A549 (cell line): ENCODE measurements around the gene MORN1. TPM values are rescaled to one million over a fixed set of nuclear protein-coding genes. Genes with fewer than 3 reads are reported as not detected.

Experiments used
- ATAC-seq, 2 experiments: fragments of 200-7000 bp in 1 of 2; fragments of >200 bp in 1 of 2; cut with Nextera tagmentation in 1 of 2; cut with Tn5 transposase in 1 of 2; 3 replicates each; pipeline versions ENCODE4 v1.8.0 to v1.9.1; 2018 to 2020; ENCODE audit warnings: mild to moderate bottlenecking in 1 of 2, moderate library complexity in 1 of 2
- CTCF ChIA-PET: fragments of 300-600 bp; sonication (Branson Sonifier 250); formaldehyde crosslinking; extraction: SDS; loops from one replicate; lab custom pipeline; 2021; ENCODE audit warnings: antibody characterized with exemption, inconsistent platforms; lab: Yijun Ruan, JAX
- POLR2A ChIA-PET: fragments of 350-600 bp; formaldehyde crosslinking; extraction: SDS; loops from one replicate; lab custom pipeline; 2021; ENCODE audit warnings: antibody characterized with exemption, inconsistent platforms; lab: Yijun Ruan, JAX
- DNase-seq, 2 experiments: peaks; one replicate each; pipeline versions ENCODE4 v3.0.0 to v3.0.0-alpha.2; 2011 to 2016; ENCODE audit warnings: low read depth in 1 of 2, low spot score in 1 of 2
- FAIRE-seq: peaks from 2 replicates; lab custom pipeline; 2011; peaks lifted over from hg19 to GRCh38; lab: Jason Lieb, UNC
- H3K27ac ChIP-seq, 2 experiments: fragments of >200 bp; sonication (Bioruptor Twin); formaldehyde crosslinking; 3 replicates each; pipeline ENCODE4 v1.5.1; 2016 to 2017
- H3K4me1 ChIP-seq: fragments of >200 bp; sonication (Bioruptor Twin); formaldehyde crosslinking; 3 replicates; pipeline ENCODE4 v1.6.1; 2016
- H3K4me2 ChIP-seq: fragments of >200 bp; sonication (Bioruptor Twin); formaldehyde crosslinking; 3 replicates; pipeline ENCODE4 v1.6.1; 2016
- H3K4me3 ChIP-seq: fragments of >200 bp; sonication (Bioruptor Twin); formaldehyde crosslinking; 3 replicates; pipeline ENCODE4 v1.5.1; 2016
- H3K9me3 ChIP-seq: fragments of >200 bp; sonication (Bioruptor Twin); formaldehyde crosslinking; 3 replicates; pipeline ENCODE4 v1.6.1; 2016
- ATOH8 ChIP-seq: fragments of 250-450 bp; sonication (Bioruptor Pico); IDR thresholded peaks from 2 replicates; pipeline ENCODE4 v1.5.0; 2020; ENCODE audit warnings: low read depth, mild to moderate bottlenecking, moderate library complexity
- BHLHE40 ChIP-seq: IDR thresholded peaks from 2 replicates; pipeline ENCODE4 v1.6.1; 2012; ENCODE audit warnings: low read depth, low read length, inconsistent platforms
- CEBPB ChIP-seq, 2 experiments: fragments of >200 bp in 1 of 2; sonication (Bioruptor Twin) in 1 of 2; formaldehyde crosslinking in 1 of 2; IDR thresholded peaks; 2 replicates each; pipeline ENCODE4 v1.6.1; 2012 to 2016
- CHD4 ChIP-seq: fragments of 200-600 bp; sonication (generic); IDR thresholded peaks from 2 replicates; pipeline ENCODE4 v1.6.1; 2016; ENCODE audit warnings: antibody characterized with exemption, mild to moderate bottlenecking, borderline replicate concordance
- EHF ChIP-seq: fragments of 250-450 bp; sonication (Bioruptor Pico); IDR thresholded peaks from 2 replicates; pipeline ENCODE4 v1.5.0; 2020; ENCODE audit warnings: mild to moderate bottlenecking
- ESRRA ChIP-seq: fragments of 150-350 bp; IDR thresholded peaks from 2 replicates; pipeline ENCODE4 v1.6.1; 2014; ENCODE audit warnings: mild to moderate bottlenecking, low read length, borderline replicate concordance
- GATA3 ChIP-seq: IDR thresholded peaks from 2 replicates; pipeline ENCODE4 v1.6.1; 2012; ENCODE audit warnings: borderline replicate concordance
- HDAC2 ChIP-seq: fragments of 200-600 bp; sonication (generic); IDR thresholded peaks from 2 replicates; pipeline ENCODE4 v1.6.1; 2016
- HEYL ChIP-seq: fragments of 250-450 bp; sonication (Bioruptor Pico); IDR thresholded peaks from 2 replicates; pipeline ENCODE4 v1.8.0; 2021; ENCODE audit warnings: mild to moderate bottlenecking, moderate library complexity
- HMGXB4 ChIP-seq: fragments of 250-450 bp; sonication (Bioruptor Pico); IDR thresholded peaks from 2 replicates; pipeline ENCODE4 v1.5.0; 2021; ENCODE audit warnings: mild to moderate bottlenecking, moderate library complexity, borderline replicate concordance
- HOXB13 ChIP-seq: fragments of 250-450 bp; sonication (Bioruptor Pico); IDR thresholded peaks from 2 replicates; pipeline ENCODE4 v1.5.0; 2020; ENCODE audit warnings: low read depth, mild to moderate bottlenecking, moderate library complexity
- JUN ChIP-seq, 2 experiments: fragments of >200 bp; sonication (Bioruptor Twin); formaldehyde crosslinking; IDR thresholded peaks; 2 replicates in 1 of 2; 3 replicates in 1 of 2; pipeline ENCODE4 v1.6.1; 2016 to 2017
- MAZ ChIP-seq: fragments of 150-350 bp; IDR thresholded peaks from 2 replicates; pipeline ENCODE4 v1.6.1; 2014; ENCODE audit warnings: antibody characterized with exemption, low read depth, low read length, borderline replicate concordance
- NPAS2 ChIP-seq: fragments of 250-450 bp; sonication (Bioruptor Pico); IDR thresholded peaks from 2 replicates; pipeline ENCODE4 v1.8.0; 2022; ENCODE audit warnings: mild to moderate bottlenecking, moderate library complexity, borderline replicate concordance
- NR3C1 ChIP-seq: fragments of >200 bp; sonication (Bioruptor Twin); formaldehyde crosslinking; IDR thresholded peaks from 3 replicates; pipeline ENCODE4 v1.6.1; 2017
- POLR2AphosphoS2 ChIP-seq: conservative IDR thresholded peaks from 2 replicates; pipeline ENCODE4 v1.6.1; 2012; ENCODE audit warnings: low read length, improper control_type of control experiment, inconsistent platforms
- RAD21 ChIP-seq, 2 experiments: fragments of >200 bp in 1 of 2; sonication (Bioruptor Twin) in 1 of 2; formaldehyde crosslinking in 1 of 2; IDR thresholded peaks in 1 of 2; conservative IDR thresholded peaks in 1 of 2; 2 replicates in 1 of 2; 3 replicates in 1 of 2; pipeline ENCODE4 v1.6.1; 2012 to 2018; ENCODE audit warnings: inconsistent platforms in 1 of 2
- RARB ChIP-seq: fragments of 250-450 bp; sonication (Bioruptor Pico); IDR thresholded peaks from 2 replicates; pipeline ENCODE4 v1.8.0; 2021; ENCODE audit warnings: mild to moderate bottlenecking, moderate library complexity
- RCOR1 ChIP-seq: fragments of 150-350 bp; IDR thresholded peaks from 2 replicates; pipeline ENCODE4 v1.6.1; 2014; ENCODE audit warnings: antibody characterized with exemption, low read length, low read depth
- SMC3 ChIP-seq: fragments of >200 bp; sonication (Bioruptor Twin); formaldehyde crosslinking; IDR thresholded peaks from 3 replicates; pipeline ENCODE4 v1.6.1; 2018; ENCODE audit warnings: inconsistent platforms
- SREBF2 ChIP-seq: fragments of 450-650 bp; IDR thresholded peaks from 2 replicates; pipeline ENCODE4 v1.6.1; 2014; ENCODE audit warnings: mild to moderate bottlenecking, moderate library complexity
- WGBS: methylation state at CpG from one replicate; pipeline ENCODE4 v1.1.6; 2017; ENCODE audit errors: missing lambda C conversion rate; 5-methylcytosine and 5-hydroxymethylcytosine counted together
- polyA plus RNA-seq, 4 experiments: library from polyadenylated mRNA; depleted of rRNA in 3 of 4; stranded (reverse); fragments of >200 nt; fragmentation: RNase III in 1 of 4; extraction: RNeasy Plus Mini Kit Qiagen cat#74134 plus additional on column Dnase treatment in 1 of 4; gene quantifications; 2 replicates in 3 of 4; 3 replicates in 1 of 4; pipeline ENCODE4 v1.2.3, GENCODE V29; 2011 to 2017
- TF ChIP-seq, protein P1 (sequence below): fragments of >200 bp; sonication (Bioruptor Twin); formaldehyde crosslinking; IDR thresholded peaks from 3 replicates; pipeline ENCODE4 v1.5.1; 2016
- TF ChIP-seq, protein P2 (sequence below): IDR thresholded peaks from 2 replicates; pipeline ENCODE4 v1.6.1; 2012

The MORN1 gene
- polyA plus RNA-seq, 2 of the 4 experiments (the other 2 are of a cell fraction): 6.9 to 8.9 TPM

DNA sequence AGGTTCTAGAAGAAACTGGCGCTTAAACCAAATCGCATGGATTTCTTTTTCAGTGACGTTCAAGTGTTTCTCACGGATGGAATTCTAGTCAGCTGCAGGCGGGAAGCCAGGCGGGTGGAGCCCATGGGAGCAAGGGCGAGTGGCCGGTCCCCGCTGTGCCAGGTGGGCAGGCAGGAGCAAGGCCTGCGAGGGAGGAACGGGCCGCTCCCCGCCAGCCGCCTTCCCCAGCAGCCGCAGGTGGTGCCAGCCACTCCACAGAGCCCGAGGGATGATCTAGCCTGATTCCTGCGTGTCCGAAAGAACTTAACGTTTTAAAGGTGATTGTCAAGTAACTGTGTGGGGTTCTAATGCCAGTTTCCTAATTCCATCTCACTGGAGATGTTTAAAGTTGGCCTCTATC lies 11.9 kb upstream of the MORN1 start (continued):
- no peak for TF ChIP-seq RAD21 (conservative IDR thresholded peaks at IDR 0.05 in 1 of 2, IDR thresholded peaks at IDR 0.05 in 1 of 2)

GRCh38 chr1:2402420-2402819 lies 11.1 kb upstream of the MORN1 start:
- WGBS: 93% methylated on average over 8 of the region's 23 CpGs
- Histone ChIP-seq H3K4me2 (no peak overlapping the region), H3K9me3 (no peaks in the 10 kb centered on the region), H3K27ac (no peak overlapping the region)
- no peak for ATAC-seq
- POLR2A ChIA-PET: no interaction called here
- TF ChIP-seq HDAC2 (no peak), GATA3 (no peak), POLR2AphosphoS2 (no peak)
- TF ChIP-seq, all 56 proteins: peak for 0
- Histone ChIP-seq H3K4me3 (no peak overlapping the region), H3K4me1 (no peaks in the 10 kb centered on the region)
- CTCF ChIA-PET: interaction anchor here (0.9 kb wide), 1 partner anchor 12 kb away, joined by 3 read pairs; no protein-coding TSS in a partner anchor
- FAIRE-seq (no peak), DNase-seq (no peak)

DNA sequence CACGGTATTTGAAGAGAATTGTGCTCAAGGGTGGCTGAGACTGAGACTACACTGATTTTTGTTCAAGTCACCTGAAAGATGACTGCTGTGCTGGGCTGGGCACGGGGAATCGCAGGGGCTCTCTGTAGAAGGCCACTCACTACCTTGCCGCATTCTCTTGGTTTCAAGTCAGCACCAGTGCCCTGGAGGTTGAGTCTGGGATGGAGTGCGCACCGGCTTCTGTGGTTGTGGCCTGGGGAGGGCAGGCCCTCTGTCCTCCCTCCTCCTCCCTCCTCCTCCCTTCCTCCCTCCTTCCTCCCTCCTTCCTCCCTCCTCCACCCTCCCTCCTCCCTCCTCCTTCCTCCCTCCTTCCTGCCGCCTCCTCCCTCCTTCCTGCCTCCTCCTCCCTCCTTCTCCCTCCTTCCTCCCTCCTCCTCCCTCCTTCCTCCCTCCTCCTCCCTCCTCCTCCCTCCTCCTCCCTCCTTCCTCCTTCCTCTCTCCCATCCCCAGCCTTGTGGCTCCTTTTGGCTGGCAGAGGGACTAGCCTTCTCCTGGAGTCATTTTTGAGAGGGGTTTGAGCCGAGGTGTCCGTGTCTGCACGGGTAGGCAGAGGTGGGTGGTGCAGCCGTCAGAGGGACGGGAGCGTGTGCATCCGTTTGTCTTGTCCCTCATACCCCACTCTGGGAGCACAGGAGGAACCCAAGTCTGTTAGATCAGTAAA lies 9.7 kb upstream of the MORN1 start:
- peak in 1 of 2 experiments; percentile 39; a peak in 3 of 6 replicates for ATAC-seq
- 87% methylated on average over 9 of the region's 14 CpGs for WGBS
- H3K4me1 ChIP-seq: no peaks in the 10 kb centered on the region
- TF ChIP-seq JUN (IDR thresholded peaks at IDR 0.05) (no peak), NPAS2 (CRISPR knock-in tag) (no peak), CHD4 (no peak), SREBF2 (no peak), NR3C1 (no peak), HMGXB4 (no peak), CEBPB (IDR thresholded peaks at IDR 0.05) (no peak), ATOH8 (CRISPR knock-in tag) (no peak), HOXB13 (CRISPR knock-in tag) (no peak), ESRRA (no peak)
- TF ChIP-seq, protein P1, sequence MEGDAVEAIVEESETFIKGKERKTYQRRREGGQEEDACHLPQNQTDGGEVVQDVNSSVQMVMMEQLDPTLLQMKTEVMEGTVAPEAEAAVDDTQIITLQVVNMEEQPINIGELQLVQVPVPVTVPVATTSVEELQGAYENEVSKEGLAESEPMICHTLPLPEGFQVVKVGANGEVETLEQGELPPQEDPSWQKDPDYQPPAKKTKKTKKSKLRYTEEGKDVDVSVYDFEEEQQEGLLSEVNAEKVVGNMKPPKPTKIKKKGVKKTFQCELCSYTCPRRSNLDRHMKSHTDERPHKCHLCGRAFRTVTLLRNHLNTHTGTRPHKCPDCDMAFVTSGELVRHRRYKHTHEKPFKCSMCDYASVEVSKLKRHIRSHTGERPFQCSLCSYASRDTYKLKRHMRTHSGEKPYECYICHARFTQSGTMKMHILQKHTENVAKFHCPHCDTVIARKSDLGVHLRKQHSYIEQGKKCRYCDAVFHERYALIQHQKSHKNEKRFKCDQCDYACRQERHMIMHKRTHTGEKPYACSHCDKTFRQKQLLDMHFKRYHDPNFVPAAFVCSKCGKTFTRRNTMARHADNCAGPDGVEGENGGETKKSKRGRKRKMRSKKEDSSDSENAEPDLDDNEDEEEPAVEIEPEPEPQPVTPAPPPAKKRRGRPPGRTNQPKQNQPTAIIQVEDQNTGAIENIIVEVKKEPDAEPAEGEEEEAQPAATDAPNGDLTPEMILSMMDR: no peak
- FAIRE-seq: no peak
- no peaks in the 10 kb centered on the region for H3K9me3 ChIP-seq
- ChIA-PET CTCF (interaction anchor here (0.9 kb wide), 1 partner anchor 14 kb away, joined by 3 read pairs; no protein-coding TSS in a partner anchor), POLR2A (interaction anchor here (1.2 kb wide), 1 partner anchor 10 kb away, joined by 4 read pairs; the partner anchor contains the start of genes MORN1 and RER1)
- no peak for DNase-seq
- H3K27ac ChIP-seq: no peak overlapping the region
- H3K4me2 ChIP-seq: no peak overlapping the region
- no peak overlapping the region for H3K4me3 ChIP-seq

DNA sequence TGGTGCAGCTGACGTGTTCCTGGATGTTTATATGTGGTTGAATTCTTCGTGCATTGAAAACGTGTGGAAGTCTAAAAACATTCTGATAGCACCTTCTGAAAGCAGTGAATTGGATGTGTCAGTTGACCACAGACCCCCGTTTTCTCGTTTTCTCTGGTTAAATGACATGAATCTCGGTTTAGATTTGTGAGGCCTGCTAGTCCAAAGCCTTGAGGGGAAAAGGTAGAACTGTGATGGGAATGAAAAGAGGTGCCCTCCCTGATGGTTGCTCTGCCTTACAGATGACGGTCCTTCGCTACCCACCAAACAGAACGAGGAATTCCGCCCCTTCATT lies 9.2 kb upstream of the MORN1 start:
- ATAC-seq (no peak), FAIRE-seq (no peak), DNase-seq (no peak)
- Histone ChIP-seq H3K4me2 (no peak overlapping the region), H3K27ac (no peak overlapping the region), H3K4me1 (no peaks in the 10 kb centered on the region), H3K9me3 (no peaks in the 10 kb centered on the region), H3K4me3 (no peak overlapping the region)
- 85% methylated on average over 10 of the region's 10 CpGs for WGBS
- TF ChIP-seq RCOR1 (no peak), POLR2AphosphoS2 (no peak), HEYL (CRISPR knock-in tag) (no peak), RARB (CRISPR knock-in tag) (no peak), MAZ (no peak), SMC3 (no peak), EHF (CRISPR knock-in tag) (no peak), SREBF2 (no peak), ESRRA (no peak), BHLHE40 (no peak)
- TF ChIP-seq, protein P2, sequence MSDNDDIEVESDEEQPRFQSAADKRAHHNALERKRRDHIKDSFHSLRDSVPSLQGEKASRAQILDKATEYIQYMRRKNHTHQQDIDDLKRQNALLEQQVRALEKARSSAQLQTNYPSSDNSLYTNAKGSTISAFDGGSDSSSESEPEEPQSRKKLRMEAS: no peak
- CTCF ChIA-PET: no interaction called here
- POLR2A ChIA-PET: interaction anchor here (1.2 kb wide), 1 partner anchor 9 kb away, joined by 4 read pairs; the partner anchor contains the start of genes MORN1 and RER1
